ENCODE data around the gene RAB11FIP2.
"Not testable (repeated sequence)": the region's sequence is repeated elsewhere in the genome, so short reads cannot be mapped to it uniquely, and the experiment has no call there.

RAB11FIP2 gene, protein sequence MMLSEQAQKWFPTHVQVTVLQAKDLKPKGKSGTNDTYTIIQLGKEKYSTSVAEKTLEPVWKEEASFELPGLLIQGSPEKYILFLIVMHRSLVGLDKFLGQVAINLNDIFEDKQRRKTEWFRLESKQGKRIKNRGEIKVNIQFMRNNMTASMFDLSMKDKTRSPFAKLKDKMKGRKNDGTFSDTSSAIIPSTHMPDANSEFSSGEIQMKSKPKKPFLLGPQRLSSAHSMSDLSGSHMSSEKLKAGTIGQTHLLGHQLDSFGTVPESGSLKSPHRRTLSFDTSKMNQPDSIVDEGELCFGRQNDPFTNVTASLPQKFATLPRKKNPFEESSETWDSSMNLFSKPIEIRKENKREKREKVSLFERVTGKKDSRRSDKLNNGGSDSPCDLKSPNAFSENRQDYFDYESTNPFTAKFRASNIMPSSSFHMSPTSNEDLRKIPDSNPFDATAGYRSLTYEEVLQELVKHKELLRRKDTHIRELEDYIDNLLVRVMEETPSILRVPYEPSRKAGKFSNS

DNA sequence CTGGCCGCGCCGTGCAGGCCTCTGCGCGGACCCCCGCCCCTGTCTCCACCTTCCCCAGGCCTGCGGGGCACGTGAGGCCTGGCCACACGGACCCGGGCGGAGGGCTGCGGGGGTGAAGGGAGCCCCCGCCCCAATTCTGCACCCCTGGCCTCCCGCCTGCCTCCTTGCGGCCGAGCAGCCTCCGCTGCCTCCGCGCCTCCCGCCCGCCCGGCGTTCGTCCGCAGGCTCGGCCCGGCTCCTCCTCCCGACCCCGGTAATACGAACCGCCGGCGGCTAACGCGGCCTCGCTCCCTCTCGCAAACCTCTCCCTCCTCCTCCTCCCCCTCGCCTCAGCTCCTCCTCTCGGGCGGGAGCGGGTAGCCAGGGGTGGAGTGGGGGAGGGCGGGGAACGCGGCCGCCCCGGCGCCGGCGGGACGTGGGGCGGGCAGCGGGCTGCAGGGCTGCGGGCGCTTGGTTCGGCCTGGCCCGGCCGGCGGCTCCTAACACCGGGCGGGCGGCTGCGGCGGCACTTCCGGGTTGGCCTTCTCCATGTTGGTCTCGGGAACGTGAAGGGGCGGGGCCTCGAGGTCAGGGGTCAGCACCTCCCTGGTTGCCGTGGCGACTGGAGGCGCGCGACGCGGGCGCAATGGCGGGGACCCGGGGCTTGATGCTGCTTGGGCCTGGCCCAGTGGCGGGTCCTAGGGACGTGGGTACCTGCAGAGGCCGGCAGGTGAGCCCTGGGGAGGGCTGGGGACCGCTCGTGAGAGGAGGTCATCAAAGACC, at the start of gene RAB11FIP2:
Gene RAB11FIP2, minus strand, starts transcription at position 547 of the 762 bp plus-strand sequence. CDS start 778 bp downstream, outside the sequence.
- peak; percentile 89 to 91 for DNase-seq (ENCODE audit: low read depth in 2 of 2)

DNA sequence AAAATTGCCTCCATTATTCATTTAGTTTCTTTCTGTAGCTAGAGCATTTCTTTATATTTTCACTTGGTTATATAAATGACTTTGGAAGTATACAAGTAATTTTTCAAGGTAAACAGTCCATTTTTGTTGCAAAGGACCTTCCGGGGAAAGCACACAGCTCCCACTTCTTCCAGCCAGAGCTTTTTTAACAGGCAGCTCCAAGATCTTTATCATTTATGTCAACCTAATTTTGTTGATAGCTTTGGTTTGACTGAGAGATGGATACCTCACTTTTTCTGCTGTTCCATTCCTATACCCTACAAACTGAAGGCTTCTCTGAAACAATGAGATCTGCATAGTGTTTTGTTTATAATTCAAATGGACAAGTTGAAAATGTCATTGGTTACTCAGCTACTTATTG, 49.3 kb upstream of the RAB11FIP2 start:
- DNase-seq (ENCODE audit: low read depth in 2 of 2): no peak

DNA sequence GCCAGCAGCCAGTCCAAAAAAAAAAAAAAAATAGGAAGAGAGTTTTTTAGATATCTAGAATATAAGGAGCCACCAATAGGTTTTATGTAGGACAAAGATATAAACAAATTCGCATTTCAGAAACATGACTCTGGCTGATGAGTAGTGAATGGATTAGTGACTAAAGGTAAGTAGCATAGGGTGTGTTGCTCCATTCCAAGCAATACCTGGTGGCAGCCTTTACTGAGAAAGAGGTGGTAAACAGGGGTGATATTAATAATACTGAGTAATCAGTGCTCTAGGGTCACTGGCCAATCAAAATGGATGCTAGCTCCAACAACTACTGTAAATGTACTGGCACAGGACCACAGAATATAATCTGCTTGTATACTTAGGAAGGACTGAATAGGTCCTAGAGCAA, 45.5 kb upstream of the RAB11FIP2 start:
- no peak for DNase-seq (ENCODE audit: low read depth in 2 of 2)

DNA sequence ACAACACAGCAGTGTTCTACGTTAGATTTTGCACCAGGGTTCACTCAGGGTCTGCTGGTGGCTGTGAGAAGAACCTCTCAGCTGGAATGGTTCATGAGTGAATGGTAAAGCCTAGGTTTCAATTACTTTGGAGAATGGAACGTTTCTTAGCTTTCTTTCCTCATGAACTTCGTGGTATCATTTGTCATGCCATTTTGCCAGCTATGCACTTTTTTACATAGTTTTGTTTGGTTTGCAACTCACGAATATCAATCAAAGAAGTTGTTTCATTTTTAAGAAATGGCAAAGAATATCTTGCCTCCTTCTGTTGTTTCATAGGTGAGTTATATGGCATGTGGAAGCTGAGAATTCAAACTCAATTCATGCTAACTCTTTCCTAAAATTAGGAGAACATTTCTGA, 34.1 kb upstream of the RAB11FIP2 start:
- DNase-seq (ENCODE audit: low read depth in 2 of 2): no peak

DNA sequence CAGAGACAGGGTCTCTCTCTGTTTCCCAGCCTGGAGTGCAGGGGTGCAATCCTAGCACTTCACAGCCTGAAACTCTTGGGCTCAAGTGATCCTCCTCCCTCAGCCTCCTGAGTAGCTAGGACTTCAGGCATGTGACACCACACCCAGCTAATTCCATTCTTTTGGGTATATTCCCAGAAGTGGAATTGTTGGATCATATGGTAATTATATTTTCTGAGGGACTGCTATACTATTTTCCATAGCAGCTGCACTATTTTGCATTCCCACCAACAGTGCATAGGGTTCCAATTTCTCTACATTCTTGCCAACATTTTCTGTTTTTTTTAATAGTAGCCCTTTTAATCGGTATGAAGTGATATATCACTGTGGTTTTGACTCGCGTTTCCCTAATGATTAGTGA, 30.0 kb upstream of the RAB11FIP2 start:
- DNase-seq (ENCODE audit: low read depth in 2 of 2): no peak

DNA sequence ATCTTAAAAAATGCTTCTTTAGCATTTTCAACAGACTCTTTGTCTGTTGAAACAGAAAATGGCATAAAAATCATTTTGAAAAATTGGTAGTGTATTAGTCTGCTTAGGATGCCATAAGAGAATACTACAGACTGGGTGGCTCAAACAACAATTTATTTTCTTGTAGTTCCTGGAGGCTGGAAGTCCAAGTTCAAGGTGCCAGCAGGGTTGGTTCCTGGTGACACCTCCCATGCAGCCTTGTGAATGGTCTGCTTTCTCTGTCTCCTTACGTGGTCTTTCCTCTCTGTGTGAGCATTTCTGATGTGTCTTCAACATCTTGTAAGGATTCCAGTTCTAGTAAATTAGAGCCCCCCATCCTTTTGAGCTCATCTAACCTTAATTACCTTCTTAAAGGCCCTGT, 26.1 kb upstream of the RAB11FIP2 start:
- DNase-seq (ENCODE audit: low read depth in 2 of 2): no peak

DNA sequence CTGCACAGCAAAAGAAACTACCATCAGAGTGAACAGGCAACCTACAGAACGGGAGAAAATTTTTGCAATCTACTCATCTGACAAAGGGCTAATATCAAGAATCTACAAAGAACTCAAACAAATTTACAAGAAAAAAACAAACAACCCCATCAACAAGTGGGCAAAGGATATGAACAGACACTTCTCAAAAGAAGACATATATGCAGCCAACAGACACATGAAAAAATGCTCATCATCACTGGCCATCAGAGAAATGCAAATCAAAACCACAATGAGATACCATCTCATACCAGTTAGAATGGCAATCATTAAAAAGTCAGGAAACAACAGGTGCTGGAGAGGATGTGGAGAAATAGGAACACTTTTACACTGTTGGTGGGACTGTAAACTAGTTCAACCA, 20.6 kb upstream of the RAB11FIP2 start:
- DNase-seq (ENCODE audit: low read depth in 2 of 2): not testable (repeated sequence)

DNA sequence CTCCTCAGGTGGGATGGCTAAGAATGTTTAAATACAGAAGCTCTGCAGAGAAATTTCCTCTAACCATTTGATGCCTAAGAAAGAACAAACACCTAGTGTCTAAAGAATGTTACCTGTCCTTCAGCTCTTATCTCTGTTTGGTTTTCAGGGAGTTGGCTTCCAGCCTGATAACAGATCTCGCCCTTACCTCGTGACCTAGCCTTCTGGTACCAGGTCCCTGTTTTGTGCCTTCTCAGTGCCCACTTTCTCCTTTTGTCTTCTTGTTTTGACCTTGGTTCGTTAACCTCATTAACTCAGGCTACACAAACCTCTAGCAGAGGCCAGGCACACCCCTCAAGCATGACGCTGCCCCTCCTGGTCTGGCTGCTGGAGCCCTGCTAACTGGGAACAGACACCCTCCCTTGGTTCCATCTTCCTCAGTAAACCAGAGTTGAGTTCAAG, 16.1 kb upstream of the RAB11FIP2 start:
- no peak for DNase-seq (ENCODE audit: low read depth in 2 of 2)

DNA sequence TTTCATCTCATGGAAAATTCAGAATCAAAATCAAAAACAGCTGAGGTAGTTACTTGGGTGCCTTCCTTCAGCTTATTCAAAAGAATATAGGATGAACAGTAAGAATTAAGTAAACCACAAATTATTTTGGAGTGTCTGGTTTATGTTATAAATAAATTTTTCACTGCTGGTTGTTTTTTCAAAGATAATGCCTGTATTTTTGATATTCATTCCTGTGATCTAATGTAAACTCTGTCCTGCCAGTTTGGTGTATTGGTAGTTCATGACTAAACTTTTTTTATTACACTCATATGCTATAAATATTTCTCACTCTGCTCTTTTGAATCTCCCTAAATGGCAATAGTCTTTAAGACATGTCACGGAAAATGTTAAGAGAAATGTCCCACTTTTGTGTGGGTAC, 11.6 kb upstream of the RAB11FIP2 start:
- no peak for DNase-seq (ENCODE audit: low read depth in 2 of 2)

DNA sequence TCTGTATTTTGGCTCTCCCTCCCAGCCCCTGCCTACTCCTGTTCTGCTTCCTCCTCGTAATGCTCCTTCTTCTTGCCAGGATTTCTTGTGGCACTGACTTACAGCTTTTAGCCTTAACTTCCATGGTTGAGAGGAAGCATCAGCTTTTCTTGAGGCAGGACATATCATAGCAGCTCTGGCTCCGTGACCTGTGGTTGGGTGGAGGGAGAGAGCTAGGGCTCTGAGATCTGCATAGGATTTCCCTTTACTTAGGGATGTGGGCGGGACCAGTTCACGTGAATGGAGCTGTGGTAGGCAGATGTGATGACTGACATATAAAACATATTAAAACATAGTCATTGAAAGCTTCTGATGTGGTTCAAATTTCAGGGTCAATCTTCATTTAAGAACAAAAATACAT, 10.6 kb upstream of the RAB11FIP2 start:
- DNase-seq (ENCODE audit: low read depth in 2 of 2): no peak

DNA sequence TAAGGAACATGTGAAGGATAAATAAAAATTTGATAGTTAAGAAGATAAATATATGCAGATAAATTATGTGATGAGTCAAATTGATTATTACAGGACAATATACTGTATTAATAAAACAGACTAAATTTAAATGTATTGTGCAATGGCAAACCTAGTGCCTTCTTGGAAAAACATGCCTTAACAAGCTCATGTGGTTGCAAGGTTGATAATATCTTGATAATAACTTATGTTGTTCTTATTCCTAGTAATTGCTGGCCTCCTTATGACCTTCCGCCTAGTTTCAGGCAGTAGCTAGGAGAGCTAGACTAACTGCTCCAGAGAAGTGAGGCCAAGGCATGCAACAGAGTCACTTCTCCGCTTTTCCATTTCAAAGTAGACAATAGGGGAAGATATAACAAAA, 7.6 kb upstream of the RAB11FIP2 start:
- no peak for DNase-seq (ENCODE audit: low read depth in 2 of 2)

DNA sequence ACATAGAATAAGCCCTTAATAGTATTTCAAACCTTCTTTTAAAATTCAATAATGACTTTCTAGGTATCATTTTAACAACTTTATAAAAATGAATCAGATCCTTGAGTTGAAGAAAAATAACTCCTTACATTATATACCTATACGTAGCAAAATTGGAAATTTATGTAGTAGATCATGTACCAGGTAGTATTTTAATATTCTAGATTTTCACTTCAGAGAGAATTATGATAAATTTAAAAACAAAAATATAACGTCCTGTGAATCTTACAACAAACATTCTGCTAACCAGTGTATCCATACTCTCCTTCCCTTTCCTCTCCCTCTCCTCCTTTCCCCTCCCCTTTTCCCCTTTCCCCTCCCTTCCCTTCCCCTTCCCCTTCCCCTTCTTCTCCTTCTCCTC, 6.1 kb upstream of the RAB11FIP2 start:
- DNase-seq (ENCODE audit: low read depth in 2 of 2): no peak

DNA sequence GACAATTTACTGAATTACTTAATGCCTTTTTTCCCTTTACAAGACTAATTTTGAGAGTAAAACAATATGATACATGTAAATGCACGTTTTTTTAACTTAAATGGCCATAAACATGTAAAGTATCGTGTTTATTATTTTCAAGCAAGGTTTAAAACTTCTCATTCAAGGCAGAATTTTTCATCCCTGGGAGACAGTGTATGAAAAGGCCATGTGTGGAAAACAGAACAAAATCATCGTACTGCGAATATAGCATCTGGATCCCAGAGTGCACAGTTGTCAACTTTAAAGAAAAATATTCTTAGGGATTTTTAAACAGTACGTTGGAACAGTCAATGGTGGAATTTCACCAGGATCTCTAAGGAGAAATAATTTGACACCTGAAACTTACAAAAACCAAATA, 1.1 kb upstream of the RAB11FIP2 start:
- no peak for DNase-seq (ENCODE audit: low read depth in 2 of 2)

DNA sequence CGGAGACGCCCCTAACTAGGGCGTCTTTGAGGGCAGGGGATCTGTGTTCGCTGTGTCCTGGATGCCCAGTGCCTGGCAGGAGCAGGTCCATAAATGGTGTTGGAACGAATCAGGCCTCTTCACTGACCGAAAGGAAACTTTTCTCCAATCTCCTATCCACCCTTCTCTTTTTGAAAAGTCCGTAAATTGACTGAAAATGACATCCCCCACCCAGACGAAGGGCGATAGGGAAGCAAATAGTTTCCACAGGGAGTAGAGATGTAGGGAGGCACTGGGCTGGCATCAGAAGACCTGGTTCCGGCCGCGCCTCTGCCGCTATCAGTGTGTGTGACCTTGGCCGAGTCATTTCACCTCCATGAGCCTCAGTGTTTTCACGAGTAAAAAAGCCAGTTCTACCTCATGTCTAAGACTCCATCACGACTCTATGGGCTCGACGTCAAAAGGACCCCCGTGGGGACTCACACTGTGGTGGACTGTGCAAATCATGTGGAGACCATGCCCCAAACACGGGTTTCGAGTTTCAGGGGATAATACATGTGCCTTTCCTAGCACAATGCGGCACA, 497 bp upstream of the RAB11FIP2 start:
- DNase-seq (ENCODE audit: low read depth in 2 of 2): no peak

DNA sequence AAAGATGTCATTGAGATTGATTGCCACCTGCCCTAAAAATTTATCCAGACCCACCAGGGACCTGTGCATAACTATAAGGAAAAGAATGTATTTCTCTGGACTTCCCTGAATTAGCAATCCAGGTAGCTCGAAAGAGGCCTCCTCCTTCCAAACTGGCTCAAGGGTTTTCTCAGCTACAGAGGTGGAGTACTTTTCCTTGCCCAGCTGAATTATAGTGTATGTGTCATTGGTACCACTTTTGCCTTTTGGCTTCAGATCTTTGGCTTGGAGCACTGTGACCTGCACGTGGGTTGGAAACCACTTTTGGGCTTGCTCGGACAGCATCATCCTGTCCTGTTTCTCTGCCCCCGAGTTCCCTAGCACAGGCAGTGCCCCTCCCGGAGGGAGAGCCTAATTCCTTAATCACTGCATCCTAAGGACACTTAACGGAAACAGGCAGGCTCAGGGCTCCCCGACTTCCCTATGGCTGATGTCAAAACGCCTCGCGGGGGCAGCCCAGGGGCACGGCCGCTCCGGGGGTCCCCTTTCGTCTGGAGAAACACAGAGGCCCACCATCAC, 825 bp downstream of the RAB11FIP2 start:
- DNase-seq (ENCODE audit: low read depth in 2 of 2): peak in 1 of 2 donors; percentile 6

DNA sequence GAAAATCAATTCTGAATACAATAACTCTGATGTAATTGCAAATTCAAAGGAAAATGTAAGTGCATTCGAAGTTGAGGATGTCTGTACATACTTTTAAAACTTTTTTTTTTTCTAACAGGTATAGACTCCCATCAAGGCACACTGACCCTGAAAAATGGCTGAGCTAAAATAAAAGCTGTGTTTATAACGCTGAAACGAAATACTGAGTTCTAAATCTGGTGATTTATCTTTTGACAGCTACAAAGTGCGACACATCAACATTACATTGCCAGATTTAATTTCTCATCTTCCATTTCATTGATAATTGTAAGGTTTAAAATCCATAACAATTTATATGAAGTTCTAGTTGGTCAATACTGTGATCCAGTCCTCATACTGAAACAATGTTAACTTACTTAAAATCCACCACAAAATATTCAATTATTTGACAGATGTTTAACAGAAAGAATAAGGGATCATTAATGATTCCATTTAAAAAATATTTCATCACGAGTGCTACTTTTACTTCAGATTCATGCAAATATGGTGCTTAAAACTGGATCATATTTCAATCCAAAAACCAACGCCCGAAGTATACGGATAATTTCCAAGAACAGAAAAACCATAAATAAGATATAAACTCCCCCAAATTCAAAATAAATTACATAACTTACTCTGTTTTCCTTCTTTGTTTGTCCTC, 1.4 kb downstream of the RAB11FIP2 start:
- DNase-seq (ENCODE audit: low read depth in 2 of 2): no peak

DNA sequence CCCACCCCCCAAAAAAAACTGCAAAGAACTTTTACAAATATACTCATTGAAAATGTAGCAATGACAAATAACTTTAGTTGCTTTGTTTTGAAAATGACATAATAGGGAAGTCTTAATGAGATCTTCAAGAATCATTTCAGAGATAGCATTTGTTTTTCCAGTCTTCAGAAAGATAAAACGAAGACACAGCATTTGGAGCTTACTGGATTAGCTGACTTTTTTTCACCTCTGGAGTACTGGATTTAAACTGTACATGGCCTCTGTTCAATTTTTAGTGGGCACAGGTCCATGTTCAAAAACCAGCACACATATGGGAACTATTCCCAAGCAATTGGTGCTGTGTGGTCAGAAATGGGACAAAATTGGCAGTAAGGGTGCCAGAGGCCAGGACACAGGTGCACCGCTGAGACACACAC, 3.9 kb downstream of the RAB11FIP2 start:
- no peak for DNase-seq (ENCODE audit: low read depth in 2 of 2)

DNA sequence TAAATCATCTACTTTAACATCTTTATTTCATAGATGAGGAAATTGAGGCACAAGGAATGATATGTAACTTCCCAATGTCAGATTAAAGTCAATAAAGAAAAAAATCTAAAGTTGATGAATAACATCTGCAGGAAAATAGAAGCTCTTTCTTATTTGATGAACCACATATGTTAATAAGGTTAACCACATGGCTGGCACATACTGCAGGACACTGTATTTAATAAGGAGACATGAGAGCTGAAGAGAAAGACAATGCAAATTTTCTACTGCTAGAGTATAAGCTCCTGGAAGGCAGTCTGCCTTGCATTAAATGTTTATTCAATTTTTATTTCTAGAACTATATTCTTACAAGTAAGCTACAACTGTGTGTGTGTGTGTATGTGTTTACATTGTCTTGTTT, 4.4 kb downstream of the RAB11FIP2 start:
- DNase-seq (ENCODE audit: low read depth in 2 of 2): no peak

DNA sequence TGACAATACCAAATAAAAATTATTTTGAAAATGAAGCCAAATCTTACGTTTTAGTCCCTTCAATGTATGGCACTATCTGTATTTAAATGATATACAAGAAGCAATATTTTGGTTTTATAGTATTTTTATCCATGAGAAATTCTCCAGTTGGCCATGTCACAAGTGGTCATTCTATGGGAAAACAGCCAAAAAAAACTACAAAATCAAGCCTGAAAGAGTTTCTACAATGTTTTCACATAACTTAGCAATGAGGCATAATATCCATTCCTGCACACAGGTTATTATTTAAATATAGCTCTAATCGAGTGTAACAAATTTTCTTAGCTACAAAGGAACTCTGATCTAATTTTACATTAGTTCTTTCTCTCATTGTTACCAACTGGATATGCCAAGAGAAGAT, 5.4 kb downstream of the RAB11FIP2 start:
- no peak for DNase-seq (ENCODE audit: low read depth in 2 of 2)

DNA sequence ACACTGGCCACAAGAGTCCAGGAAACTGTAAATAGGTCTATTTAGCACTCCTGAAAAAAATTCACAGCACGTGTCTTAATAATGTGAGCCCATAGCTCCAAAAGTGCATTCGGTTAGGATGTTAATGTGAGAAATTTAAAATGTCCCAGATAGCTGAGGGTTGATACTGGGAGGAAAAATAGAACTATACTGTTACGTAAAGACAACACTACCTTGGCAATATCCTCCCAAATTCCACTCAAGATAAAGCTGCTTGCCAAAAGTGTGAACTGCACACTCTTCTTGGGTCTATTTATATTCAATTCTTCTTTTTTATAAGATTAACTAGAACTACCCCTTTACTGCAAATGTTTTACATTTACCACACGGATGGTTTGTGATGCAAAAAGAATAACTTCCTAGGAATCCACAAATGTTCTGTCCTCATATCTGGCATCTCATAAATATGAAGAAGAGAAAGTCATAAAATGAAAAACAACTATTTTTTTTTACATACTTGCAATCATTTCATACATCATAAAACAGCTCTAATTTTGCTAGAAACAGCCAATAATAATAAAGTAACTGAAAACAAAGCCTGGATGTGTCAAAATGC, 10.4 kb downstream of the RAB11FIP2 start:
- no peak for DNase-seq (ENCODE audit: low read depth in 2 of 2)

DNA sequence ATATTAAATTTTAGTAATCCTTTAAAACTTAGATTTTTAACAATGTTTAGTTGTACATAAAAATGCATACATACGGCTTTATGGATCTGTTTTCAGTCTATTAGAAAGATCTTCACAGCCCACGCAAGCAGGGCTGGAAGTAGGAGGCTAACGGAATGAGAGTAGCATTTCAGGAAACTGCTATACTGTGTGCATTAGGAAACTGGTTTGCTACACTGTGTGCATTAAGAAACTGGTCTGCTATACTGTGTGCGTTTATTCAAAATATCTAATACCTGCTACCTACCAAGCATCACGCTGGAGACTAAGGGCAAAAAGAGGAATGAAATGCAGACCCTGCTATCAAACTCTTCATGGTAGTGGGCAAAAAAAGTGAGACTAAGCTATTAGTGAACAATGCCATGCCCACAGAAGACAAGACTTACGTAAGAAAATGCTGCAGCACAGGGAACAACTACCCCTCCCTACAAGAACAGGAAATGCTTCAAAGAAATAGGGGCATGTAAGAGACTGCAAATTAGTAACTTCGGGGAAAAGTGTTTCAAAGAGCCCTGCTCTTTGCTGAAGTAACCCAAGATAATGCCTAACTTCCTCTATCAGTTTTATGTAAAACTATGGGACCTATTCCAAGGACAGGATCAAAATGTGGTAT, 11.3 kb downstream of the RAB11FIP2 start:
- DNase-seq (ENCODE audit: low read depth in 2 of 2): no peak

Measured in stimulated activated CD8-positive, alpha-beta memory T cell treated with anti-CD3 and anti-CD28 coated beads, Interleukin-7, amount 100 ng/mL, for 4 hours (primary cell).